ENCODE results near the gene ACTRT2. TPM values are rescaled to one million over a fixed set of nuclear protein-coding genes. Genes with fewer than 3 reads are reported as not detected.

ACTRT2 gene
- total RNA-seq, 1 donor from 2014 or later = not detected

DNA sequence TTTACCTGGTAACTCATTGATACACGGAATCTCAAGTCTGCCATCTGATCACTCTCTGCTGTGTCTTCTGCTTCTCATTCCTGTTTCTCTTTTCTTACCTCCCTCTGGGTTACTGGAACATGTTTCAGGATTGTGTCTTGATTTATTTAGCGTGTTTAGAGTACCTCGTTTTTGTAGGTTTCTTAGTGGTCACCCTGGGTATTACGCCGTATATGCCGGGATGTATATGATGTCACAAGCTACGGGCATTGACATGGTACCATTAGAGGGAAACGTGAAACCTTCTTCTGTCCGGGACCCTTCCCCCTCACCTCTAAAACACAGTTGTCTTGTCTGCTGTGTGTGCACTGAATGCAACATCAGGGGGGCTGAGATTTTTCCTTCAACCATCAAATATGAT is 2.8 kb downstream of the ACTRT2 start:
- no peak overlapping the region for H3K4me3 ChIP-seq (ENCODE audit: low read depth, low read length)
- no peaks in the 10 kb centered on the region for H3K36me3 ChIP-seq (ENCODE audit: control insufficient read depth, insufficient read depth, low read length)
- FAIRE-seq (no peak), DNase-seq (ENCODE audit: low read depth) (no peak)
- no peak for TF ChIP-seq CTCF (IDR thresholded peaks at IDR 0.05; ENCODE audit: insufficient read depth, low read length, severe bottlenecking)
- H3K27me3 ChIP-seq (ENCODE audit: control insufficient read depth, insufficient read depth, low read length) = no peaks in the 10 kb centered on the region

GRCh38 chr1:3024588-3024987 is 3.3 kb downstream of the ACTRT2 start:
- TF ChIP-seq CTCF (IDR thresholded peaks at IDR 0.05; ENCODE audit: insufficient read depth, low read length, severe bottlenecking) = no peak
- no peaks in the 10 kb centered on the region for H3K36me3 ChIP-seq (ENCODE audit: control insufficient read depth, insufficient read depth, low read length)
- no peak for FAIRE-seq
- DNase-seq (ENCODE audit: low read depth) = no peak
- no peaks in the 10 kb centered on the region for H3K27me3 ChIP-seq (ENCODE audit: control insufficient read depth, insufficient read depth, low read length)
- H3K4me3 ChIP-seq (ENCODE audit: low read depth, low read length) = no peak overlapping the region

GRCh38 chr1:3026124-3026523 is 4.9 kb downstream of the ACTRT2 start:
- no peaks in the 10 kb centered on the region for H3K27me3 ChIP-seq (ENCODE audit: control insufficient read depth, insufficient read depth, low read length)
- H3K4me3 ChIP-seq (ENCODE audit: low read depth, low read length) = no peak overlapping the region
- no peaks in the 10 kb centered on the region for H3K36me3 ChIP-seq (ENCODE audit: control insufficient read depth, insufficient read depth, low read length)
- FAIRE-seq (peak; percentile 50), DNase-seq (ENCODE audit: low read depth) (no peak)
- no peak for TF ChIP-seq CTCF (IDR thresholded peaks at IDR 0.05; ENCODE audit: insufficient read depth, low read length, severe bottlenecking)

- FAIRE-seq (no peak), DNase-seq (ENCODE audit: low read depth) (no peak)
- no peak overlapping the region for H3K4me3 ChIP-seq (ENCODE audit: low read depth, low read length)
- H3K27me3 ChIP-seq (ENCODE audit: control insufficient read depth, insufficient read depth, low read length) = no peaks in the 10 kb centered on the region
- TF ChIP-seq CTCF (IDR thresholded peaks at IDR 0.05; ENCODE audit: insufficient read depth, low read length, severe bottlenecking) = no peak
- H3K36me3 ChIP-seq (ENCODE audit: control insufficient read depth, insufficient read depth, low read length) = no peaks in the 10 kb centered on the region
Measured at GRCh38 chr1:3026581-3027391, 5.5 kb downstream of the ACTRT2 start.

- no peak overlapping the region for H3K4me3 ChIP-seq (ENCODE audit: low read depth, low read length)
- no peak for FAIRE-seq
- TF ChIP-seq CTCF (IDR thresholded peaks at IDR 0.05; ENCODE audit: insufficient read depth, low read length, severe bottlenecking) = no peak
- DNase-seq (ENCODE audit: low read depth) = no peak
- no peaks in the 10 kb centered on the region for H3K27me3 ChIP-seq (ENCODE audit: control insufficient read depth, insufficient read depth, low read length)
- H3K36me3 ChIP-seq (ENCODE audit: control insufficient read depth, insufficient read depth, low read length) = no peaks in the 10 kb centered on the region
Measured at GRCh38 chr1:3027611-3028371, 6.5 kb downstream of the ACTRT2 start.

Measured in bronchial epithelial cell (primary cell).